Esophagus squamous epithelium (tissue), 5 donors: ENCODE results near the gene KCTD2. TPM values are rescaled to one million over a fixed set of nuclear protein-coding genes. Genes with fewer than 3 reads are reported as not detected.

Source experiments
- DNase-seq: peaks from one replicate; lab custom pipeline; 2025; lab: John Stamatoyannopoulos, UW
- H3K27ac ChIP-seq, 4 donors: fragments of 200-600 bp; sonication (generic); one replicate each; pipeline ENCODE4 v1.5.1; 2016 to 2019; ENCODE audit warnings: mild to moderate bottlenecking in 1 of 4
- H3K27me3 ChIP-seq, 4 donors: fragments of 200-600 bp; sonication (generic); 1 replicate in 3 of 4; 2 replicates in 1 of 4; pipeline versions ENCODE4 v1.5.1 to v1.6.0; 2017 to 2021; ENCODE audit warnings: antibody characterized with exemption in 1 of 4
- H3K36me3 ChIP-seq, 3 donors: fragments of 200-600 bp; sonication (generic); one replicate each; pipeline ENCODE4 v1.5.1; 2016 to 2019
- H3K4me1 ChIP-seq, 3 donors: fragments of 200-600 bp; sonication (generic); one replicate each; pipeline ENCODE4 v1.5.1; 2017 to 2019
- H3K4me3 ChIP-seq, 4 donors: fragments of 200-600 bp; sonication (generic); 1 replicate in 3 of 4; 2 replicates in 1 of 4; pipeline ENCODE4 v1.5.1; 2016 to 2019; ENCODE audit warnings: mild to moderate bottlenecking in 2 of 4, moderate library complexity in 1 of 4
- H3K9me3 ChIP-seq, 3 donors: fragments of 200-600 bp; sonication (generic); one replicate each; pipeline ENCODE4 v1.5.1; 2016 to 2019
- CTCF ChIP-seq, 6 experiments: fragments of 450-650 bp in 4 of 6; fragments of 200-600 bp in 2 of 6; sonication (generic) in 2 of 6; IDR thresholded peaks; one replicate each; pipeline ENCODE4 v1.5.1; 2016 to 2019; ENCODE audit warnings: antibody characterized with exemption in 6 of 6, mild to moderate bottlenecking in 4 of 6, moderate library complexity in 4 of 6
- POLR2A ChIP-seq, 4 donors: fragments of 450-650 bp; IDR thresholded peaks; one replicate each; pipeline ENCODE4 v1.6.1; 2017; ENCODE audit warnings: antibody characterized with exemption in 4 of 4, mild to moderate bottlenecking in 4 of 4, moderate library complexity in 3 of 4
- WGBS, 2 donors: methylation state at CpG; one replicate each; pipeline ENCODE4 v1.1.5; 2018; 5-methylcytosine and 5-hydroxymethylcytosine counted together
- intact Hi-C: fragments of 100-400 bp; cut with DNase I; formaldehyde crosslinking; loops from one replicate; pipeline ENCODE4 v1.15.0; 2022
- total RNA-seq, 4 donors: library from RNA; depleted of rRNA; stranded (reverse); fragments of >200 nt; gene quantifications; one replicate each; pipeline ENCODE4 v1.1.0, GENCODE V29; 2016
- donor health status: DM: yes; HTN: yes; CAD: no.

KCTD2 gene
- total RNA-seq, 4 donors from 2014 or later, result 11.5 to 17.6 (median 14.2) TPM

- DNase-seq, result no peak
- TF ChIP-seq CTCF (IDR thresholded peaks at IDR 0.05) (no peak), POLR2A (IDR thresholded peaks at IDR 0.05) (no peak)
- peaks cover 0 to 6% (median 0%) of the 10 kb centered on the region in 3 donors for H3K36me3 ChIP-seq
- peak overlapping the region; percentile 77 to 89 (median 81) for H3K4me3 ChIP-seq
- 36 to 40% methylated on average over 12 of the region's 13 CpGs for WGBS, 2 donors
- peaks cover 8 to 39% (median 12%) of the 10 kb centered on the region in 3 donors for H3K4me1 ChIP-seq
- intact Hi-C loops, result no loop called here
- H3K27ac ChIP-seq, result peak overlapping the region; percentile 86 to 93 (median 88)
- no peaks in the 10 kb centered on the region for H3K27me3 ChIP-seq
- no peaks in the 10 kb centered on the region for H3K9me3 ChIP-seq
Observed at GRCh38 chr17:75011401-75012095, 35.5 kb upstream of the KCTD2 start.

GRCh38 chr17:75012096-75012345 lies 35.0 kb upstream of the KCTD2 start:
- Histone ChIP-seq H3K27me3 (no peaks in the 10 kb centered on the region), H3K27ac (peak overlapping the region; percentile 86 to 93 (median 88)), H3K4me1 (peaks cover 8 to 39% (median 12%) of the 10 kb centered on the region in 3 donors), H3K36me3 (peaks cover 0 to 10% (median 0%) of the 10 kb centered on the region in 3 donors), H3K9me3 (no peaks in the 10 kb centered on the region), H3K4me3 (peak overlapping the region; percentile 77 to 89 (median 81))
- intact Hi-C loops, result no loop called here
- TF ChIP-seq POLR2A (IDR thresholded peaks at IDR 0.05) (no peak), CTCF (IDR thresholded peaks at IDR 0.05) (no peak)
- WGBS, 2 donors, result 22 to 36% methylated on average over 4 to 5 of the region's 5 CpGs
- DNase-seq, result no peak

GRCh38 chr17:75012346-75013091 lies 34.5 kb upstream of the KCTD2 start, which contains the start of gene MRPL58:
Gene MRPL58, plus strand, starts transcription at chr17:75012670. Its CDS starts 17 bp downstream, at chr17:75012687.
- 9 to 24% methylated on average over 7 to 10 of the region's 63 CpGs for WGBS, 2 donors
- Histone ChIP-seq H3K4me1 (peaks cover 8 to 39% (median 12%) of the 10 kb centered on the region in 3 donors), H3K36me3 (peaks cover 0 to 15% (median 0%) of the 10 kb centered on the region in 3 donors), H3K27me3 (no peaks in the 10 kb centered on the region), H3K9me3 (no peaks in the 10 kb centered on the region), H3K4me3 (peak within 1 kb of the TSS; percentile 77 to 89 (median 81)), H3K27ac (peak within 1 kb of the TSS; percentile 86 to 93 (median 88))
- TF ChIP-seq POLR2A (IDR thresholded peaks at IDR 0.05) (peak in 2 of 4 donors; percentile 20 to 34), CTCF (IDR thresholded peaks at IDR 0.05) (peak; percentile 17 to 70 (median 52))
- DNase-seq, result no peak
- intact Hi-C loops, result no loop called here

GRCh38 chr17:75013092-75013559 lies 33.9 kb upstream of the KCTD2 start:
- peak overlapping the region; percentile 86 to 93 (median 88) for H3K27ac ChIP-seq
- peaks cover 8 to 39% (median 12%) of the 10 kb centered on the region in 3 donors for H3K4me1 ChIP-seq
- no peaks in the 10 kb centered on the region for H3K27me3 ChIP-seq
- TF ChIP-seq CTCF (IDR thresholded peaks at IDR 0.05), result no peak
- no peak for TF ChIP-seq POLR2A (IDR thresholded peaks at IDR 0.05)
- 0% methylated on average over 4 to 10 of the region's 10 CpGs for WGBS, 2 donors
- intact Hi-C loops, result no loop called here
- peaks cover 0 to 21% (median 0%) of the 10 kb centered on the region in 3 donors for H3K36me3 ChIP-seq
- H3K9me3 ChIP-seq, result no peaks in the 10 kb centered on the region
- DNase-seq, result no peak
- peak overlapping the region; percentile 77 to 89 (median 81) for H3K4me3 ChIP-seq

GRCh38 chr17:75019146-75019545 lies 27.9 kb upstream of the KCTD2 start:
- H3K36me3 ChIP-seq, result peaks cover 8 to 76% (median 21%) of the 10 kb centered on the region in 3 donors
- H3K27me3 ChIP-seq, result no peaks in the 10 kb centered on the region
- 86 to 90% methylated on average over 5 of the region's 5 CpGs for WGBS, 2 donors
- TF ChIP-seq CTCF (IDR thresholded peaks at IDR 0.05) (no peak), POLR2A (IDR thresholded peaks at IDR 0.05) (no peak)
- H3K27ac ChIP-seq, result no peak overlapping the region
- intact Hi-C loops, result no loop called here
- no peaks in the 10 kb centered on the region for H3K9me3 ChIP-seq
- no peak overlapping the region for H3K4me3 ChIP-seq
- no peak for DNase-seq
- peaks cover 0 to 21% (median 0%) of the 10 kb centered on the region in 3 donors for H3K4me1 ChIP-seq
